HG03103 (cell line): ENCODE results near the gene RNF135.

Experiments used
- ATAC-seq: cut with Tn5 transposase; IDR thresholded peaks from one replicate; pipeline ENCODE4 v1.9.1; 2021; ENCODE audit warnings: low read depth; ENCODE audit not compliant: unreplicated experiment

RNF135 gene

DNA sequence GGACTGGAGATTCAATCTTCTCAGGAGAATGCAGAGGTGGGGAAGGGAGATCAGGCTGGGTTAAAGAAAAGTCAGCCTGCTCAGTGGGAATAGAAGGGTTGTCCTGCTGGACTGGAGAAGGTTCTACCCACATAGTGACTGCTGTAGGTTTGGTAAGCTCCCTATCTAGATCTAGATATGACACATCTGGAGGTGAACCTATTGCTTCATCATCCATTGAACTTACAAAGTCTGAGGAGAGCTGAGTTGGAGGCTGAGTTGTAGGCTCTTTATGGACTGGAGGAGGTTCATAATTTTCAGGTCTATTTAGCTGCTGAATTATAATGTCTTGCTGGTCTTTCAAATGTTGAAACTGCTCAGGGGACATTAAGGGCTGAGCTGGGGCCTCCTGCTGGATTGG lies 77.9 kb downstream of the RNF135 start:
- no peak for ATAC-seq
